ENCODE data around the gene ZC3H15.

DNA sequence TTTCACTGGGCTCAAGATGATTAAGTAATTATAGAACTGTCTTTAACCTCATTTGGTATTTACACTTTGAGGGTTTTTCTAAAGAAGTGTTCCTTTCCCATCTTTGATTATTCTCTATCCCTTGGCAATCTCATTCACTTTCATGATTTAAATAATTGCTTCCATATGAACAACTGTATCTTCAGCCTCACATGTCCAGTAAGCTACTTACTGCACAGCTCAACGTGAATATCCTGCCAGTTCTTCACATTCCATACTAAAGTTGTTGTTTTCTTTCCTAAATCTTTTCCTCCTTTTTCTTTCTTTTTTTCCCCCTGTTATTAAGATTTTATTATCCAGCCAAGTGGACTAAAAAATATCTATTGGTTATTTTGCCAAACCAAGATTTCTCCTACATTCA is 37.7 kb downstream of the ZC3H15 start:
- TF ChIP-seq REST (IDR thresholded peaks at IDR 0.05; ENCODE audit: unreplicated experiment) (no peak), EZH2phosphoT487 (IDR thresholded peaks at IDR 0.05; ENCODE audit: unreplicated experiment) (no peak), CREB1 (CRISPR knock-in tag; IDR thresholded peaks at IDR 0.05; ENCODE audit: low read depth) (no peak), EZH2 (IDR thresholded peaks at IDR 0.05; ENCODE audit: low read depth, unreplicated experiment) (no peak), STAT1 (IDR thresholded peaks at IDR 0.05; ENCODE audit: unreplicated experiment) (no peak), POLR2AphosphoS5 (IDR thresholded peaks at IDR 0.05; ENCODE audit: low read depth) (no peak), NANOG (IDR thresholded peaks at IDR 0.05; ENCODE audit: borderline replicate concordance) (no peak)
- TF ChIP-seq, protein P1, sequence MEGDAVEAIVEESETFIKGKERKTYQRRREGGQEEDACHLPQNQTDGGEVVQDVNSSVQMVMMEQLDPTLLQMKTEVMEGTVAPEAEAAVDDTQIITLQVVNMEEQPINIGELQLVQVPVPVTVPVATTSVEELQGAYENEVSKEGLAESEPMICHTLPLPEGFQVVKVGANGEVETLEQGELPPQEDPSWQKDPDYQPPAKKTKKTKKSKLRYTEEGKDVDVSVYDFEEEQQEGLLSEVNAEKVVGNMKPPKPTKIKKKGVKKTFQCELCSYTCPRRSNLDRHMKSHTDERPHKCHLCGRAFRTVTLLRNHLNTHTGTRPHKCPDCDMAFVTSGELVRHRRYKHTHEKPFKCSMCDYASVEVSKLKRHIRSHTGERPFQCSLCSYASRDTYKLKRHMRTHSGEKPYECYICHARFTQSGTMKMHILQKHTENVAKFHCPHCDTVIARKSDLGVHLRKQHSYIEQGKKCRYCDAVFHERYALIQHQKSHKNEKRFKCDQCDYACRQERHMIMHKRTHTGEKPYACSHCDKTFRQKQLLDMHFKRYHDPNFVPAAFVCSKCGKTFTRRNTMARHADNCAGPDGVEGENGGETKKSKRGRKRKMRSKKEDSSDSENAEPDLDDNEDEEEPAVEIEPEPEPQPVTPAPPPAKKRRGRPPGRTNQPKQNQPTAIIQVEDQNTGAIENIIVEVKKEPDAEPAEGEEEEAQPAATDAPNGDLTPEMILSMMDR (conservative IDR thresholded peaks at IDR 0.05; ENCODE audit: low read depth in 2 of 2), result no peak

Measured in GM23338 (cell line).